GM19324 (cell line): ENCODE results near the gene PCDHGB2.
"Not testable (repeated sequence)": the region's sequence is repeated elsewhere in the genome, so short reads cannot be mapped to it uniquely, and the experiment has no call there.

Experiments
- ATAC-seq: cut with Tn5 transposase; IDR thresholded peaks from one replicate; pipeline ENCODE4 v1.9.1; 2021; ENCODE audit warnings: mild to moderate bottlenecking, moderate library complexity; ENCODE audit not compliant: unreplicated experiment, low FRiP score

Gene PCDHGB2

GRCh38 chr5:141383345-141383744 is 23.6 kb downstream of the PCDHGB2 start:
- no peak for ATAC-seq

GRCh38 chr5:141384471-141385267 is 24.9 kb downstream of the PCDHGB2 start:
- ATAC-seq: no peak

GRCh38 chr5:141387557-141388311 is 27.9 kb downstream of the PCDHGB2 start, which contains the start of gene PCDHGB4:
Gene PCDHGB4, plus strand, starts transcription at chr5:141387698. Its CDS starts 187 bp downstream, at chr5:141387885.
- ATAC-seq: not testable (repeated sequence)

- no peak for ATAC-seq
Measured at GRCh38 chr5:141388661-141389060, 28.9 kb downstream of the PCDHGB2 start.

- no peak for ATAC-seq
Measured at GRCh38 chr5:141389153-141390042, 29.6 kb downstream of the PCDHGB2 start.

GRCh38 chr5:141392429-141393198 is 32.8 kb downstream of the PCDHGB2 start, which contains the start of gene PCDHGA8:
Gene PCDHGA8, plus strand, starts transcription at chr5:141392633. Its CDS starts 181 bp downstream, at chr5:141392814.
- ATAC-seq: no peak

DNA sequence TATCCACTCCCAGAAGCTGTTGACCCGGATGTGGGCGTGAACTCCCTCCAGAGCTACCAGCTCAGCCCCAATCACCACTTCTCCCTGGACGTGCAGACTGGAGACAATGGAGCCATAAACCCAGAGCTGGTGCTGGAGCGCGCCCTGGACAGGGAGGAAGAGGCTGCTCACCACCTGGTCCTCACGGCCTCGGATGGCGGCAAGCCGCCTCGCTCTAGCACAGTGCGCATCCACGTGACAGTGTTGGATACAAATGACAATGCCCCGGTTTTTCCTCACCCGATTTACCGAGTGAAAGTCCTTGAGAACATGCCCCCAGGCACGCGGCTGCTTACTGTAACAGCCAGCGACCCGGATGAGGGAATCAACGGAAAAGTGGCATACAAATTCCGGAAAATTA is 33.5 kb downstream of the PCDHGB2 start:
- ATAC-seq: no peak

GRCh38 chr5:141394401-141395187 is 34.8 kb downstream of the PCDHGB2 start:
- ATAC-seq: not testable (repeated sequence)

- not testable (repeated sequence) for ATAC-seq
Measured at GRCh38 chr5:141397756-141398551, 38.2 kb downstream of the PCDHGB2 start, which contains the start of gene PCDHGB5. Gene PCDHGB5, plus strand, starts transcription at chr5:141397947. Its CDS starts 181 bp downstream, at chr5:141398128.

GRCh38 chr5:141398608-141399007 is 38.8 kb downstream of the PCDHGB2 start:
- ATAC-seq: no peak

DNA sequence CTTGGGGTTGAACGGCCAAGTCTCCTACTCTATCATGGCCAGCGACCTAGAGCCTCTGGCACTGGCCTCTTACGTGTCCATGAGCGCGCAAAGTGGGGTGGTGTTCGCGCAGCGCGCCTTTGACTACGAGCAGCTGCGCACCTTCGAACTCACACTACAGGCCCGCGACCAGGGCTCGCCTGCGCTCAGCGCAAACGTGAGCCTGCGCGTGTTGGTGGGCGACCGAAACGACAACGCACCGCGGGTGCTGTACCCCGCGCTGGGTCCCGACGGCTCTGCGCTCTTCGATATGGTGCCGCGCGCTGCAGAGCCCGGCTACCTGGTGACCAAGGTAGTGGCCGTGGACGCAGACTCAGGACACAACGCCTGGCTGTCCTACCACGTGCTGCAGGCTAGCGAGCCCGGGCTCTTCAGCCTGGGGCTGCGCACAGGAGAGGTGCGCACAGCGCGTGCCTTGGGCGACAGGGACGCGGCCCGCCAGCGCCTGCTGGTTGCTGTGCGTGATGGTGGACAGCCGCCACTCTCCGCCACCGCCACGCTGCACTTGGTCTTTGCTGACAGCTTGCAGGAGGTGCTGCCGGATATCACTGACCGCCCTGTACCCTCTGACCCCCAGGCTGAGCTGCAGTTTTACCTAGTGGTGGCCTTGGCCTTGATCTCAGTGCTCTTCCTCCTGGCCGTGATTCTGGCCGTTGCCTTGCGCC is 39.9 kb downstream of the PCDHGB2 start:
- no peak for ATAC-seq

DNA sequence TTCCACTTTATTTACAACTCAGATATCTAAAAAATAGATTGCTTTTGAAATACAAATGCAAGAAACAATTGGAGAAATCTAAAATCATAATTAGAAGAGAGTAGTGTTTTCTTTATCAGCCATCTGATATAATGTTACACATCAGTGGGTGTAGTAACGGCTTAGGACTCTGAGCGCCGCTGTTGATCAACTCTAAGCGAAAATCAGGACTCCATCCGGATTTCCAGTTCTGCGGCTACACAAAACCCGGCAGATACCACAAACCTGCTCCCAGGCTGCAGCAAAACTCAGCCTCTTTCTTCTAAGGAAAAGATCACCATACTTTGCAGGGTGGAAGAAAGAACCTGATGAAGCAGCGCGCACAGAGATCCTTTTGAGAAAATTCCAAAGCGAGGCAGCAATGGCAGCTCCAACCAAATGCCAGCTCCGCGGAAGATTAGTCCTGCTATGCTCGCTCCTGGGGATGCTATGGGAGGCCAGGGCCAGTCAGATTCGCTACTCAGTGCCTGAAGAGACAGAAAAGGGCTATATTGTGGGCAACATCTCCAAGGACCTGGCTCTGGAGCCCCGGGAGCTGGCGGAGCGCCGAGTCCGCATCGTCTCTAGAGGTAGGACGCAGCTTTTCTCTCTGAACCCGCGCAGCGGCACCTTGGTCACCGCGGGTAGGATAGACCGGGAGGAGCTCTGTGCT is 42.9 kb downstream of the PCDHGB2 start, which contains the start of gene PCDHGA9:
PCDHGA9 (plus strand) TSS at position 226 of the 691 bp plus-strand sequence; CDS start at position 401, 175 bp downstream.
- ATAC-seq: no peak

GRCh38 chr5:141403387-141403786 is 43.6 kb downstream of the PCDHGB2 start:
- ATAC-seq: no peak

DNA sequence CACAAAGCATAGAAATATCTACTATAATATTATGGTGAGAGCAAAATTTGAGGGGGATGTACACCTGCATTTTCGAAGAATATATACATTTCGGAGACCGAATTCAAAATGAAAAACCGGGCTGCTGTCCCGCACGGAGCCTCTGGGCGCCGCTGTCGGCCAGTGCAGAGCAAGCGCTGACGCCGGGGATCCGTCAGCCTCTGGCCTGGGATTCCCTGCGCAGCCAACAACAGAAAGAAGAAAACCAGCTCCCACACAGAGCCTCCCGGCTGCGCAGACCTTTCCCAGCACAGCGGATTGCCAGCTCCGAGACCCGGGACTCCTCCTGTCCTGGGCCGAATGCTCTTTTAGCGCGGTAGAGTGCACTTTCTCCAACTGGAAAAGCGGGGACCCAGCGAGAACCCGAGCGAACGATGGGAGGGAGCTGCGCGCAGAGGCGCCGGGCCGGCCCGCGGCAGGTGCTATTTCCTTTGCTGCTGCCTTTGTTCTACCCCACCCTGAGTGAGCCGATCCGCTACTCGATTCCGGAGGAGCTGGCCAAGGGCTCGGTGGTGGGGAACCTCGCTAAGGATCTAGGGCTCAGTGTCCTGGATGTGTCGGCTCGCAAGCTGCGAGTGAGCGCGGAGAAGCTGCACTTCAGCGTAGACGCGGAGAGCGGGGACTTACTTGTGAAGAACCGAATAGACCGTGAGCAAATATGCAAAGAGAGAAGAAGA is 48.2 kb downstream of the PCDHGB2 start, which contains the start of gene PCDHGB6:
PCDHGB6 (plus strand) TSS at position 232 of the 716 bp plus-strand sequence; CDS start at position 414, 182 bp downstream.
- ATAC-seq: not testable (repeated sequence)

DNA sequence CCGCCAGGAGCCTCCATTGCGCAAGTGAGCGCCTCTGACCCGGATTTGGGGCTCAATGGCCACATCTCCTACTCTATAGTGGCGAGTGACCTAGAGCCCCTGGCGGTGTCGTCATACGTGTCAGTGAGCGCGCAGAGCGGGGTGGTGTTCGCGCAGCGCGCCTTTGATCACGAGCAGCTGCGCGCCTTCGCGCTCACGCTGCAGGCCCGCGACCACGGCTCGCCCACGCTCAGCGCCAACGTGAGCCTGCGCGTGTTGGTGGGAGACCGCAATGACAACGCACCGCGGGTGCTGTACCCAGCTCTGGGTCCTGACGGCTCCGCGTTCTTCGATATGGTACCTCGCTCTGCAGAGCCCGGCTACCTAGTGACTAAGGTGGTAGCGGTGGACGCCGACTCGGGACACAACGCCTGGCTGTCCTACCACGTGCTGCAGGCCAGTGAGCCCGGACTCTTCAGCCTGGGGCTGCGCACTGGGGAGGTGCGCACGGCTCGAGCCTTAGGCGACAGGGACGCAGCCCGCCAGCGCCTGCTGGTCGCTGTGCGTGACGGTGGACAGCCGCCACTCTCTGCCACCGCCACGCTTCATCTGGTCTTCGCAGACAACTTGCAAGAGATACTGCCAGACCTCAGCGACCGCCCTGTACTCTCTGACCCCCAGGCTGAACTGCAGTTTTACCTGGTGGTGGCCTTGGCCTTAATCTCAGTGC is 50.0 kb downstream of the PCDHGB2 start:
- no peak for ATAC-seq
